Panc1 (cell line): Measurements from ENCODE around the gene FMOD. TPM values are rescaled to one million over a fixed set of nuclear protein-coding genes. Genes with fewer than 3 reads are reported as not detected.

Source experiments
- ATAC-seq: fragments of 200-7000 bp; cut with Tn5 transposase; 2 replicates; pipeline ENCODE4 v1.9.1; 2020; ENCODE audit warnings: mild to moderate bottlenecking, moderate library complexity
- BruUV-seq: library from RNA; stranded (reverse); fragments of 400-500 nt; replicated peaks from 2 replicates; lab custom pipeline; 2021; lab: Mats Ljungman, UMichigan
- CTCF ChIA-PET: fragments of 300-600 bp; sonication (Branson Sonifier 250); formaldehyde crosslinking; loops from one replicate; lab custom pipeline; 2022; ENCODE audit warnings: antibody characterized with exemption; lab: Charles Lee
- POLR2A ChIA-PET: fragments of 300-600 bp; sonication (Branson Sonifier 250); formaldehyde crosslinking; loops from one replicate; lab custom pipeline; 2022; ENCODE audit warnings: antibody characterized with exemption; lab: Charles Lee
- DNase-seq: peaks from one replicate; pipeline ENCODE4 v3.0.0-alpha.2; 2010; ENCODE audit warnings: low read depth, low spot score
- H3K27ac ChIP-seq: 2 replicates; pipeline ENCODE4 v1.5.1; 2011; ENCODE audit warnings: mild to moderate bottlenecking, low read length, inconsistent platforms
- H3K27me3 ChIP-seq: fragments of 200-500 bp; sonication (Bioruptor generic); 2 replicates; pipeline ENCODE4 v1.6.0; 2014; ENCODE audit warnings: low read length, inconsistent platforms; ENCODE audit not compliant: control insufficient read depth, insufficient read depth
- H3K36me3 ChIP-seq: fragments of 200-500 bp; sonication (Bioruptor generic); 2 replicates; pipeline ENCODE4 v1.5.1; 2014; ENCODE audit warnings: inconsistent platforms, mild to moderate bottlenecking, low read length, moderate library complexity; ENCODE audit not compliant: control insufficient read depth, insufficient read depth
- H3K4me1 ChIP-seq: 2 replicates; pipeline ENCODE4 v1.5.1; 2011; ENCODE audit warnings: inconsistent platforms, mild to moderate bottlenecking, low read length, moderate library complexity; ENCODE audit not compliant: control insufficient read depth, insufficient read depth
- H3K4me3 ChIP-seq, 2 experiments: 2 replicates each; pipeline ENCODE4 v1.5.1; 2011 to 2012; ENCODE audit warnings: low read depth in 2 of 2, low read length in 2 of 2, mild to moderate bottlenecking in 2 of 2, inconsistent platforms in 1 of 2, moderate library complexity in 1 of 2
- H3K9me3 ChIP-seq: fragments of 200-500 bp; sonication (Bioruptor generic); 2 replicates; pipeline ENCODE4 v1.5.1; 2014; ENCODE audit warnings: low read depth, mild to moderate bottlenecking, inconsistent platforms, low read length, moderate library complexity; ENCODE audit not compliant: control insufficient read depth, insufficient read depth
- POLR2AphosphoS5 ChIP-seq: IDR thresholded peaks from 2 replicates; pipeline ENCODE4 v1.6.1; 2012; ENCODE audit warnings: mild to moderate bottlenecking, low read depth, low read length, moderate library complexity
- SIN3A ChIP-seq: IDR thresholded peaks from 2 replicates; pipeline ENCODE4 v1.6.1; 2012; ENCODE audit warnings: low read depth, mild to moderate bottlenecking, low read length, moderate library complexity, borderline replicate concordance; ENCODE audit not compliant: insufficient read depth
- TCF7L2 ChIP-seq: IDR thresholded peaks from 2 replicates; pipeline ENCODE4 v1.6.1; 2011; ENCODE audit warnings: mild to moderate bottlenecking, low read depth, low read length, inconsistent platforms
- in situ Hi-C: cut with HindIII; loops from 2 replicates; pipeline ENCODE4 v1.10.0; 2016; ENCODE audit warnings: low sequenced_read_pairs, low pct_unique_long_range_greater_than_20kb
- intact Hi-C: fragments of 100-400 bp; cut with micrococcal nuclease; formaldehyde crosslinking; loops from one replicate; pipeline ENCODE4 v1.10.0; 2022; ENCODE audit not compliant: unreplicated experiment
- total RNA-seq: library from RNA; stranded (reverse); gene quantifications from one replicate; pipeline ENCODE4 v1.2.1, GENCODE V29; 2021; ENCODE audit not compliant: unreplicated experiment
- TF ChIP-seq, protein P1 (sequence below): fragments of 450-650 bp; IDR thresholded peaks from 2 replicates; pipeline ENCODE4 v1.5.1; 2017; ENCODE audit warnings: mild to moderate bottlenecking
- TF ChIP-seq, protein P2 (sequence below), 2 experiments: IDR thresholded peaks; 2 replicates each; pipeline ENCODE4 v1.6.1; 2011 to 2012; ENCODE audit warnings: low read depth in 2 of 2, control low read depth in 1 of 2, low read length in 1 of 2, mild to moderate bottlenecking in 1 of 2, moderate library complexity in 1 of 2; ENCODE audit not compliant: insufficient read depth in 1 of 2

The FMOD gene
- total RNA-seq, 1 experiment from 2014 or later: not detected

DNA sequence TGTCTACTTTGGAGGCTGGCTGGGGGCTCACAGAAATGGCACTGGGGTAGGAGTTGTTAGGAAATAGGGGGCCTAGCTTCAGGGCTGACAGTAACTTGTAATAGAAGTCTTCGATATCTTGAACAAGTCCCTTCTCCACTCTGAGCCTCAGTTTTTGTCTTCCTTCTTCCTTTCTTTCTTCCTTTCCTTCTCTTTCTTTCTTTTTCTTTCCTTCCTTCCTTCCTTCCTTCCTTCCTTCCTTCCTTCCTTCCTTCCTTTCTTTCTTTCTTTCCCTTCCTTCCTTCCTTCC is 32.7 kb downstream of the FMOD start:
- in situ Hi-C loops (no loop called here), intact Hi-C loops (no loop called here)
- H3K4me1 ChIP-seq: no peaks in the 10 kb centered on the region; the same call in 1 of the 2 replicates
- TF ChIP-seq, protein P1, sequence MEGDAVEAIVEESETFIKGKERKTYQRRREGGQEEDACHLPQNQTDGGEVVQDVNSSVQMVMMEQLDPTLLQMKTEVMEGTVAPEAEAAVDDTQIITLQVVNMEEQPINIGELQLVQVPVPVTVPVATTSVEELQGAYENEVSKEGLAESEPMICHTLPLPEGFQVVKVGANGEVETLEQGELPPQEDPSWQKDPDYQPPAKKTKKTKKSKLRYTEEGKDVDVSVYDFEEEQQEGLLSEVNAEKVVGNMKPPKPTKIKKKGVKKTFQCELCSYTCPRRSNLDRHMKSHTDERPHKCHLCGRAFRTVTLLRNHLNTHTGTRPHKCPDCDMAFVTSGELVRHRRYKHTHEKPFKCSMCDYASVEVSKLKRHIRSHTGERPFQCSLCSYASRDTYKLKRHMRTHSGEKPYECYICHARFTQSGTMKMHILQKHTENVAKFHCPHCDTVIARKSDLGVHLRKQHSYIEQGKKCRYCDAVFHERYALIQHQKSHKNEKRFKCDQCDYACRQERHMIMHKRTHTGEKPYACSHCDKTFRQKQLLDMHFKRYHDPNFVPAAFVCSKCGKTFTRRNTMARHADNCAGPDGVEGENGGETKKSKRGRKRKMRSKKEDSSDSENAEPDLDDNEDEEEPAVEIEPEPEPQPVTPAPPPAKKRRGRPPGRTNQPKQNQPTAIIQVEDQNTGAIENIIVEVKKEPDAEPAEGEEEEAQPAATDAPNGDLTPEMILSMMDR: no peak
- TF ChIP-seq SIN3A (no peak), TCF7L2 (no peak), POLR2AphosphoS5 (no peak)
- TF ChIP-seq, protein P2, sequence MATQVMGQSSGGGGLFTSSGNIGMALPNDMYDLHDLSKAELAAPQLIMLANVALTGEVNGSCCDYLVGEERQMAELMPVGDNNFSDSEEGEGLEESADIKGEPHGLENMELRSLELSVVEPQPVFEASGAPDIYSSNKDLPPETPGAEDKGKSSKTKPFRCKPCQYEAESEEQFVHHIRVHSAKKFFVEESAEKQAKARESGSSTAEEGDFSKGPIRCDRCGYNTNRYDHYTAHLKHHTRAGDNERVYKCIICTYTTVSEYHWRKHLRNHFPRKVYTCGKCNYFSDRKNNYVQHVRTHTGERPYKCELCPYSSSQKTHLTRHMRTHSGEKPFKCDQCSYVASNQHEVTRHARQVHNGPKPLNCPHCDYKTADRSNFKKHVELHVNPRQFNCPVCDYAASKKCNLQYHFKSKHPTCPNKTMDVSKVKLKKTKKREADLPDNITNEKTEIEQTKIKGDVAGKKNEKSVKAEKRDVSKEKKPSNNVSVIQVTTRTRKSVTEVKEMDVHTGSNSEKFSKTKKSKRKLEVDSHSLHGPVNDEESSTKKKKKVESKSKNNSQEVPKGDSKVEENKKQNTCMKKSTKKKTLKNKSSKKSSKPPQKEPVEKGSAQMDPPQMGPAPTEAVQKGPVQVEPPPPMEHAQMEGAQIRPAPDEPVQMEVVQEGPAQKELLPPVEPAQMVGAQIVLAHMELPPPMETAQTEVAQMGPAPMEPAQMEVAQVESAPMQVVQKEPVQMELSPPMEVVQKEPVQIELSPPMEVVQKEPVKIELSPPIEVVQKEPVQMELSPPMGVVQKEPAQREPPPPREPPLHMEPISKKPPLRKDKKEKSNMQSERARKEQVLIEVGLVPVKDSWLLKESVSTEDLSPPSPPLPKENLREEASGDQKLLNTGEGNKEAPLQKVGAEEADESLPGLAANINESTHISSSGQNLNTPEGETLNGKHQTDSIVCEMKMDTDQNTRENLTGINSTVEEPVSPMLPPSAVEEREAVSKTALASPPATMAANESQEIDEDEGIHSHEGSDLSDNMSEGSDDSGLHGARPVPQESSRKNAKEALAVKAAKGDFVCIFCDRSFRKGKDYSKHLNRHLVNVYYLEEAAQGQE (IDR thresholded peaks at IDR 0.05; ENCODE audit: insufficient read depth in 1 of 2, low read depth in 2 of 2, low read length in 1 of 2): no peak
- H3K4me3 ChIP-seq: no peak overlapping the region
- ChIA-PET CTCF (interaction anchor here (0.6 kb wide), 2 partner anchors 9 to 20 kb away, joined by 3 to 15 read pairs; no protein-coding TSS in a partner anchor), POLR2A (no interaction called here)
- peaks cover 2% of the 10 kb centered on the region for H3K27me3 ChIP-seq
- no peaks in the 10 kb centered on the region for H3K36me3 ChIP-seq
- no peak overlapping the region for H3K27ac ChIP-seq
- ATAC-seq (no peak), DNase-seq (no peak)
- BruUV-seq: no TSS peak
- H3K9me3 ChIP-seq: no peaks in the 10 kb centered on the region

DNA sequence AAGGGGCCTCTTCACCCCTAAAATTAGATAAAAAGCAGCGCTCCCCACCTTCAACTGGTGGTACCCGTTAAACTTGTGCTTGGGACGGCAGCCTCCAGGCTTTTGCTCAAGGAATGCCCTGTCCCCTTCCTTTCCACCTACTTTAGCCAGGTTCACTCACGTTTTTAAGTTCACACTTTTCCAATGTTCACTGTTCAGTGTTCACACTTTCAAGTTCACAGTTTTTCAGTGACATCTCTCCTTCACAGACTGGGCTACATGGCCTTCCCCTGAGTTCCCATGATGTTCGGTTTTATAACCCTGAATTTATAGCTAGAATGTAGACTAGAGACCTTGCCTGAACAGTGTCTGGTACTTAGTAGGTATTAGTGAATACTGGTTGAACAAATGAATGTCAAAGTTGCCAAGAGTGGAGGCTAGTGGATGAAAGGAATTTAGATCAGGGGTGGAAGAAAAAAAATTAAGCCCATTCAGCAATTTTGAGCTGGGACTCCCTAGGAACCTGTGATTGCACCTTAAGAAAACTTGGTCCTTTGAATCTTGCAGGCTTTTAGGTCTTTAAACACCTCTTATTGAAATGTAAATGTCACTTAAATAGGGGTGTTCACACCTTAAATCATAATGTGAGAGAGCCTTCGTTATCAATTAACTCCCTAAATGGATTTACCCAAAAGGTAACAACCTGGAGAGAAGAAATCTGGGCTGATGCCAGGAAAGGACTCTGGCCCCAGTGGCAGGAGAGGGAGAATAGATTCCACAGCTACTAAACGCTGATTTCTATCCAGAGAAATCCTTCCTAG is 33.3 kb downstream of the FMOD start:
- in situ Hi-C loops: no loop called here
- intact Hi-C loops: no loop called here
- ATAC-seq (no peak), DNase-seq (no peak)
- no TSS peak for BruUV-seq
- no peak for TF ChIP-seq TCF7L2
- TF ChIP-seq, protein P1: no peak
- no peak for TF ChIP-seq POLR2AphosphoS5
- TF ChIP-seq SIN3A: no peak
- TF ChIP-seq, protein P2 (IDR thresholded peaks at IDR 0.05; ENCODE audit: insufficient read depth in 1 of 2, low read depth in 2 of 2, low read length in 1 of 2): no peak
- POLR2A ChIA-PET: no interaction called here
- no peaks in the 10 kb centered on the region for H3K36me3 ChIP-seq
- H3K9me3 ChIP-seq: no peaks in the 10 kb centered on the region
- H3K27me3 ChIP-seq: peaks cover 2% of the 10 kb centered on the region
- no peak overlapping the region for H3K4me3 ChIP-seq
- CTCF ChIA-PET: interaction anchor here (0.6 kb wide), 2 partner anchors 10 to 21 kb away, joined by 3 to 15 read pairs; no protein-coding TSS in a partner anchor
- peak overlapping the region; percentile 6; the same call in 1 of the 2 replicates for H3K27ac ChIP-seq
- H3K4me1 ChIP-seq: no peaks in the 10 kb centered on the region; the same call in 1 of the 2 replicates
